ENCODE data around the gene SPATS2. TPM values are rescaled to one million over a fixed set of nuclear protein-coding genes. Genes with fewer than 3 reads are reported as not detected.
"Not testable (repeated sequence)": the region's sequence is repeated elsewhere in the genome, so short reads cannot be mapped to it uniquely, and the experiment has no call there.

SPATS2 gene
- total and polyA plus RNA-seq, 2 donors from 2014 or later = 10.0 to 23.7 TPM

- TF ChIP-seq, protein P1, sequence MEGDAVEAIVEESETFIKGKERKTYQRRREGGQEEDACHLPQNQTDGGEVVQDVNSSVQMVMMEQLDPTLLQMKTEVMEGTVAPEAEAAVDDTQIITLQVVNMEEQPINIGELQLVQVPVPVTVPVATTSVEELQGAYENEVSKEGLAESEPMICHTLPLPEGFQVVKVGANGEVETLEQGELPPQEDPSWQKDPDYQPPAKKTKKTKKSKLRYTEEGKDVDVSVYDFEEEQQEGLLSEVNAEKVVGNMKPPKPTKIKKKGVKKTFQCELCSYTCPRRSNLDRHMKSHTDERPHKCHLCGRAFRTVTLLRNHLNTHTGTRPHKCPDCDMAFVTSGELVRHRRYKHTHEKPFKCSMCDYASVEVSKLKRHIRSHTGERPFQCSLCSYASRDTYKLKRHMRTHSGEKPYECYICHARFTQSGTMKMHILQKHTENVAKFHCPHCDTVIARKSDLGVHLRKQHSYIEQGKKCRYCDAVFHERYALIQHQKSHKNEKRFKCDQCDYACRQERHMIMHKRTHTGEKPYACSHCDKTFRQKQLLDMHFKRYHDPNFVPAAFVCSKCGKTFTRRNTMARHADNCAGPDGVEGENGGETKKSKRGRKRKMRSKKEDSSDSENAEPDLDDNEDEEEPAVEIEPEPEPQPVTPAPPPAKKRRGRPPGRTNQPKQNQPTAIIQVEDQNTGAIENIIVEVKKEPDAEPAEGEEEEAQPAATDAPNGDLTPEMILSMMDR (IDR thresholded peaks at IDR 0.05; ENCODE audit: borderline replicate concordance, extremely low read depth, insufficient read depth) = no peak
- Histone ChIP-seq H3K36me3 (ENCODE audit: control insufficient read depth in 2 of 3, insufficient read depth in 3 of 3, low read length in 3 of 3) (peaks cover 0 to 2% (median 0%) of the 10 kb centered on the region in 3 donors), H3K4me3 (ENCODE audit: low read length in 3 of 3) (no peak overlapping the region), H3K4me1 (ENCODE audit: control insufficient read depth in 2 of 3, insufficient read depth in 2 of 3, low read depth in 1 of 3, low read length in 3 of 3) (no peaks in the 10 kb centered on the region), H3K27ac (ENCODE audit: low read depth in 2 of 2, low read length in 2 of 2) (no peak overlapping the region), H3K27me3 (ENCODE audit: control insufficient read depth, insufficient read depth, low read length) (no peaks in the 10 kb centered on the region), H3K9ac (ENCODE audit: low read length in 3 of 3) (no peak overlapping the region), H3K9me3 (ENCODE audit: control insufficient read depth in 2 of 3, insufficient read depth in 1 of 3, low read length in 3 of 3) (no peaks in the 10 kb centered on the region)
- DNase-seq (no peak), FAIRE-seq (no peak)
- intact Hi-C loops (cut with DNase I) = no loop called here
Measured at GRCh38 chr12:49502590-49502989, 135.3 kb downstream of the SPATS2 start.

DNA sequence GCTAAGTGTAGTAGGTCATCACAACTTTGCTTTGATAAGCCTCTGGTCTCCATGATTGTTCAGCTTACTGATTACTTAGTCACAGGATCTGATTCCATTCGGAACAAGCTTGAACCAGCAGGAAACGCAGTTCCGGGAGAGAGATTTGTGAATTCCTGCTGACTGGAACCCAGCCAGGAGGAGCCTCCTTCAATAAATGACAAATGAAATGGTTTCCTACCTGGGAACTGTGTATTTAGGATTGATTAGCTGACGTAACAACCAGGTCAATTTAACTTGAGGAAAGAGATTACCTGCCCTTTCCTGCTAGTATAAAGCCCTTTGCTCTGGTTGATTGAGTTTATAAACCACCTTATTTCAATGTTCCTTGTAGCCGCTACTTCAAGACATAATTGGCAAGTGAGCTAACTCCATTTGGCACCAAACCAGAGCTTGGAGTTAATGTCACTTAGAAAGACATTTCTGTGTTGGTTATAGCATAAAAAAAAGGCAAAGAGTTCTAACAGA is 136.5 kb downstream of the SPATS2 start:
- FAIRE-seq = no peak

DNA sequence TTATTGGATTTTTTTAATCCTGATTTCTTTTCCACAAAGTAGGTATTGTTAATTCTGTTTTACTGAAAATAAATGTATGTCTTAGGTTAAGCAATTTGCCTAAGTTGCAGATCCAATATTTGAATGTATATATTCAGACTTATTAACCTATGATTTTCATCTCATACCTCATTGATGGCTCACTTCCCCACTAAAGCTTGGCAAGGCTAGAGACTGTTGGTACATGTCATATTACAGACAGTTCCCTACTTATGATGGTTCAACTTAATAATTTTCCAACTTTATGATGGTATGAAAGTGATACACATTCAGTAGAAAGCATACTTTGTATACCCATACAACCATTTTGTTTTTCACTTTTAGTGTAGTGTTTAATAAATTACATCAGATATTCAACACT is 138.4 kb downstream of the SPATS2 start:
- Histone ChIP-seq H3K27ac (ENCODE audit: low read depth in 2 of 2, low read length in 2 of 2) (no peak overlapping the region), H3K4me1 (ENCODE audit: control insufficient read depth in 2 of 3, insufficient read depth in 2 of 3, low read depth in 1 of 3, low read length in 3 of 3) (no peaks in the 10 kb centered on the region), H3K27me3 (ENCODE audit: control insufficient read depth, insufficient read depth, low read length) (no peaks in the 10 kb centered on the region), H3K36me3 (ENCODE audit: control insufficient read depth in 2 of 3, insufficient read depth in 3 of 3, low read length in 3 of 3) (peaks cover 0 to 2% (median 0%) of the 10 kb centered on the region in 3 donors), H3K9ac (ENCODE audit: low read length in 3 of 3) (no peak overlapping the region), H3K9me3 (ENCODE audit: control insufficient read depth in 2 of 3, insufficient read depth in 1 of 3, low read length in 3 of 3) (no peaks in the 10 kb centered on the region), H3K4me3 (ENCODE audit: low read length in 3 of 3) (no peak overlapping the region)
- intact Hi-C loops (cut with DNase I) = no loop called here
- TF ChIP-seq, protein P1 (IDR thresholded peaks at IDR 0.05; ENCODE audit: borderline replicate concordance, extremely low read depth, insufficient read depth) = no peak
- FAIRE-seq = no peak
- no peak for DNase-seq

More for the DNA sequence above, 136.5 kb downstream of the SPATS2 start:
- peak in 3 of 5 donors; percentile 37 to 77 (median 68) for DNase-seq
- Histone ChIP-seq H3K9ac (ENCODE audit: low read length in 3 of 3) (peak overlapping the region in 1 of 3 donors; percentile 28), H3K36me3 (ENCODE audit: control insufficient read depth in 2 of 3, insufficient read depth in 3 of 3, low read length in 3 of 3) (peaks cover 0 to 2% (median 0%) of the 10 kb centered on the region in 3 donors), H3K4me1 (ENCODE audit: control insufficient read depth in 2 of 3, insufficient read depth in 2 of 3, low read depth in 1 of 3, low read length in 3 of 3) (no peaks in the 10 kb centered on the region), H3K4me3 (ENCODE audit: low read length in 3 of 3) (peak overlapping the region in 2 of 3 donors; percentile 25 to 47), H3K27me3 (ENCODE audit: control insufficient read depth, insufficient read depth, low read length) (no peaks in the 10 kb centered on the region), H3K27ac (ENCODE audit: low read depth in 2 of 2, low read length in 2 of 2) (peak overlapping the region; percentile 59 to 67), H3K9me3 (ENCODE audit: control insufficient read depth in 2 of 3, insufficient read depth in 1 of 3, low read length in 3 of 3) (no peaks in the 10 kb centered on the region)
- intact Hi-C loops (cut with DNase I) = no loop called here
- TF ChIP-seq, protein P1 (IDR thresholded peaks at IDR 0.05; ENCODE audit: borderline replicate concordance, extremely low read depth, insufficient read depth) = no peak

DNA sequence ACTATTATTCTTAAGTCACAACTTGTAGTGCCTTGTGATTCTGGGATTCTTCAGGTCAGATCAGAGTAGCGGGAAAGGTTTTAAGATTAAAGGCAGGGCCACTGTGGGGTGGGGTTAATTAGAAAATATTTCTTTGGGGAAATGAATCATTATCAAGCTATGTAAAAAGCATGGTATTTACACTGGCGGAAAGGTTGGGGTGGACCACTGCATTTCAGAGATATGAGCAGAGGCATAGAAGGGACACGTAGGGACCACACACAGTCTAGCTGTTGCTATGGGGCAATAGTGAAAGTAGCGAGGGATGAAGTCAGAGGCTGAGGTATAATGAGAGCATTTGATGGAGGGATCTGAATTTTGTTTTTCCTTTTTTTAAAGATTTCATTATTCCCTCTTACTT is 139.9 kb downstream of the SPATS2 start:
- no peaks in the 10 kb centered on the region for H3K4me1 ChIP-seq (ENCODE audit: control insufficient read depth in 2 of 3, insufficient read depth in 2 of 3, low read depth in 1 of 3, low read length in 3 of 3)
- H3K4me3 ChIP-seq (ENCODE audit: low read length in 3 of 3) = no peak overlapping the region
- DNase-seq (no peak), FAIRE-seq (no peak)
- no peak overlapping the region for H3K27ac ChIP-seq (ENCODE audit: low read depth in 2 of 2, low read length in 2 of 2)
- intact Hi-C loops (cut with DNase I) = no loop called here
- TF ChIP-seq, protein P1 (IDR thresholded peaks at IDR 0.05; ENCODE audit: borderline replicate concordance, extremely low read depth, insufficient read depth) = no peak
- H3K36me3 ChIP-seq (ENCODE audit: control insufficient read depth in 2 of 3, insufficient read depth in 3 of 3, low read length in 3 of 3) = peaks cover 0 to 2% (median 0%) of the 10 kb centered on the region in 3 donors
- H3K27me3 ChIP-seq (ENCODE audit: control insufficient read depth, insufficient read depth, low read length) = no peaks in the 10 kb centered on the region
- H3K9ac ChIP-seq (ENCODE audit: low read length in 3 of 3) = no peak overlapping the region
- no peaks in the 10 kb centered on the region for H3K9me3 ChIP-seq (ENCODE audit: control insufficient read depth in 2 of 3, insufficient read depth in 1 of 3, low read length in 3 of 3)

DNA sequence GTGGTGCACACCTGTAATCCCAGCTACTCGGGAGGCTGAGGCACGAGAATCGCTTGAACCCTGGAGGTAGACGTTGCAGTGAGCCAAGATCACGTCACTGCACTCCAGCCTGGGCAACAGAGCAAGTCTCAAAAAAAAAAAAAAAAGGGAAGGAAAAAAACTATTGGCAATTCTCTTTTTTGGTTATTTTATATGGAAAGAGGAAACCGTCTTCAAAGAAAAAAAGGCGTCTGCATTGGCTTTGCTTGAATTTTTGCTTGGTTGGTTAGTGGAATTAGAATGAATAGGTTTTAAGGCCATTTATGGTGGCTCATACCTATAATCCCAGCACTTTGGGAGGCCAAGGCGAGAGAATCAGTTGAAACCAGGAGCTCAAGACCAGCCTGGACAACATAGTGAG is 142.4 kb downstream of the SPATS2 start:
- FAIRE-seq = not testable (repeated sequence)

More for the DNA sequence above, 142.4 kb downstream of the SPATS2 start:
- H3K27me3 ChIP-seq (ENCODE audit: control insufficient read depth, insufficient read depth, low read length); H3K27ac ChIP-seq (ENCODE audit: low read depth in 2 of 2, low read length in 2 of 2); H3K4me3 ChIP-seq (ENCODE audit: low read length in 3 of 3); H3K9ac ChIP-seq (ENCODE audit: low read length in 3 of 3); H3K9me3 ChIP-seq (ENCODE audit: control insufficient read depth in 2 of 3, insufficient read depth in 1 of 3, low read length in 3 of 3); H3K36me3 ChIP-seq (ENCODE audit: control insufficient read depth in 2 of 3, insufficient read depth in 3 of 3, low read length in 3 of 3); H3K4me1 ChIP-seq (ENCODE audit: control insufficient read depth in 2 of 3, insufficient read depth in 2 of 3, low read depth in 1 of 3, low read length in 3 of 3); DNase-seq: not testable (repeated sequence)
- intact Hi-C loops (cut with DNase I) = loop anchor here (5.0 kb wide), 1 partner anchor 152 kb away; no protein-coding TSS in a partner anchor

Measured in kidney (tissue), 14 donors.